CD4-positive, alpha-beta T cell (primary cell): ENCODE results near the gene TMTC3. TPM values are rescaled to one million over a fixed set of nuclear protein-coding genes. Genes with fewer than 3 reads are reported as not detected.

ENCODE experiments used
- ATAC-seq: fragments of 200-7000 bp; cut with Tn5 transposase; one replicate; pipeline ENCODE4 v1.10.0; 2022; ENCODE audit warnings: mild to moderate bottlenecking; ENCODE audit not compliant: poor library complexity
- CTCF ChIA-PET: fragments of 350-600 bp; sonication (Branson Sonifier 250); formaldehyde crosslinking; loops from one replicate; lab custom pipeline; 2021; ENCODE audit warnings: antibody characterized with exemption, inconsistent platforms; lab: Charles Lee
- POLR2A ChIA-PET: fragments of 350-600 bp; sonication (Branson Sonifier 250); formaldehyde crosslinking; loops from one replicate; lab custom pipeline; 2021; ENCODE audit warnings: antibody characterized with exemption, inconsistent platforms; lab: Charles Lee
- DNase-seq, 14 experiments: peaks; one replicate each; pipeline ENCODE4 v3.0.0-alpha.2; 2013 to 2020; ENCODE audit warnings: mixed read lengths in 2 of 14
- H3K27ac ChIP-seq, 2 donors: one replicate each; pipeline versions ENCODE4 v1.5.1 to v1.7.0; 2013; ENCODE audit warnings: low read length in 2 of 2, low read depth in 1 of 2, mild to moderate bottlenecking in 1 of 2
- H3K27me3 ChIP-seq, 2 experiments: 1 replicate in 1 of 2; 2 replicates in 1 of 2; pipeline versions ENCODE4 v1.6.1 to v1.7.0; 2013; ENCODE audit warnings: low read length in 2 of 2, control low read depth in 1 of 2, mild to moderate bottlenecking in 1 of 2, moderate library complexity in 1 of 2; ENCODE audit not compliant: insufficient read depth in 2 of 2, control insufficient read depth in 1 of 2
- H3K36me3 ChIP-seq: one replicate; pipeline ENCODE4 v1.6.1; 2013; ENCODE audit warnings: low read length, control low read depth; ENCODE audit not compliant: insufficient read depth
- H3K4me1 ChIP-seq: one replicate; pipeline ENCODE4 v1.6.1; 2013; ENCODE audit warnings: low read length, control low read depth; ENCODE audit not compliant: insufficient read depth
- H3K4me3 ChIP-seq: one replicate; pipeline ENCODE4 v1.5.1; 2013; ENCODE audit warnings: mild to moderate bottlenecking, low read length, moderate library complexity
- H3K9me3 ChIP-seq, 2 experiments: 1 replicate in 1 of 2; 2 replicates in 1 of 2; pipeline versions ENCODE4 v1.6.1 to v1.7.0; 2013; ENCODE audit warnings: low read length in 2 of 2, mild to moderate bottlenecking in 2 of 2, control low read depth in 1 of 2, moderate library complexity in 1 of 2; ENCODE audit not compliant: control insufficient read depth in 1 of 2, insufficient read depth in 1 of 2
- H3K27ac Mint-ChIP-seq: one replicate; pipeline ENCODE4 v1.8.0; 2020; ENCODE audit warnings: mixed read lengths
- H3K27me3 Mint-ChIP-seq: one replicate; pipeline ENCODE4 v1.8.0; 2021; ENCODE audit warnings: mixed read lengths
- H3K36me3 Mint-ChIP-seq: one replicate; pipeline ENCODE4 v1.8.0; 2021; ENCODE audit warnings: low read depth, mixed read lengths
- H3K4me1 Mint-ChIP-seq: one replicate; pipeline ENCODE4 v1.8.0; 2021; ENCODE audit warnings: low read depth, mixed read lengths
- H3K4me3 Mint-ChIP-seq: one replicate; pipeline ENCODE4 v1.8.0; 2020; ENCODE audit warnings: mild to moderate bottlenecking, mixed read lengths
- H3K9me3 Mint-ChIP-seq: one replicate; pipeline ENCODE4 v1.8.0; 2020; ENCODE audit warnings: mixed read lengths
- intact Hi-C, 2 experiments: fragments of 100-400 bp; cut with DNase I in 1 of 2; cut with micrococcal nuclease in 1 of 2; formaldehyde crosslinking; loops; one replicate each; pipeline versions ENCODE4 v1.15.1 to v1.9.0; 2023 to 2025; cut with DNase I, micrococcal nuclease
- total RNA-seq, 174 experiments: library from RNA in 2 of 174; stranded (reverse) in 2 of 174; gene quantifications; one replicate each; pipeline ENCODE4 v1.2.3 and lab custom pipeline; 2021 to 2026
- TF ChIP-seq, protein P1 (sequence below): fragments of 200-600 bp; IDR thresholded peaks from one replicate; pipeline ENCODE4 v1.8.0; 2022; ENCODE audit warnings: antibody characterized with exemption, mild to moderate bottlenecking

The TMTC3 gene
- total RNA-seq, 2 experiments from 2014 or later, result 5.1 to 6.1 TPM

DNA sequence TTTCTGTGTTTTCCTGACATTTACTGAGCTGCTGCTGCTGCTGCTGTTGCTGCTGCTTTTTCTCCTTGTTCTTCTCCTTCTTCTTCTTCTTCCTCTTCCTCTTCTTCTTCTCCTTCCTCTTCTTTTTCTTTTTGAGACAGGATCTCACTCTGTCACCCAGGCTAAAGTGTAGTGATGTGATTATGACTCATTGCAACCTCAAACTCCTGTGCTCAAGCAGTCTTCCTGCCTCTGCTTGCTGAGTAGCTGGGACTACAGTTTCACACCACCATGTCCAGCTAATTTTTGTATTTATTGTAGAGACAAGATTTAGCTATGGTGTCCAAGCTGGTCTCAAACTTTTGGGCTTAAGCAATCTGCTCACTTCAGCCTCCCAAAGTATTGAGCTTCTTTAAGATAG, 95.8 kb downstream of the TMTC3 start:
- POLR2A ChIA-PET, result no interaction called here
- no peaks in the 10 kb centered on the region for H3K27me3 Mint-ChIP-seq
- Histone ChIP-seq H3K27ac (no peak overlapping the region), H3K4me1 (no peaks in the 10 kb centered on the region), H3K36me3 (no peaks in the 10 kb centered on the region), H3K4me3 (no peak overlapping the region), H3K9me3 (no peaks in the 10 kb centered on the region), H3K27me3 (no peaks in the 10 kb centered on the region)
- ATAC-seq (no peak), DNase-seq (no peak)
- intact Hi-C loops, result no loop called here
- TF ChIP-seq, protein P1, sequence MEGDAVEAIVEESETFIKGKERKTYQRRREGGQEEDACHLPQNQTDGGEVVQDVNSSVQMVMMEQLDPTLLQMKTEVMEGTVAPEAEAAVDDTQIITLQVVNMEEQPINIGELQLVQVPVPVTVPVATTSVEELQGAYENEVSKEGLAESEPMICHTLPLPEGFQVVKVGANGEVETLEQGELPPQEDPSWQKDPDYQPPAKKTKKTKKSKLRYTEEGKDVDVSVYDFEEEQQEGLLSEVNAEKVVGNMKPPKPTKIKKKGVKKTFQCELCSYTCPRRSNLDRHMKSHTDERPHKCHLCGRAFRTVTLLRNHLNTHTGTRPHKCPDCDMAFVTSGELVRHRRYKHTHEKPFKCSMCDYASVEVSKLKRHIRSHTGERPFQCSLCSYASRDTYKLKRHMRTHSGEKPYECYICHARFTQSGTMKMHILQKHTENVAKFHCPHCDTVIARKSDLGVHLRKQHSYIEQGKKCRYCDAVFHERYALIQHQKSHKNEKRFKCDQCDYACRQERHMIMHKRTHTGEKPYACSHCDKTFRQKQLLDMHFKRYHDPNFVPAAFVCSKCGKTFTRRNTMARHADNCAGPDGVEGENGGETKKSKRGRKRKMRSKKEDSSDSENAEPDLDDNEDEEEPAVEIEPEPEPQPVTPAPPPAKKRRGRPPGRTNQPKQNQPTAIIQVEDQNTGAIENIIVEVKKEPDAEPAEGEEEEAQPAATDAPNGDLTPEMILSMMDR, result no peak
- no peak overlapping the region for H3K4me3 Mint-ChIP-seq
- no peaks in the 10 kb centered on the region for H3K9me3 Mint-ChIP-seq
- no peaks in the 10 kb centered on the region for H3K4me1 Mint-ChIP-seq
- H3K27ac Mint-ChIP-seq, result no peak overlapping the region
- CTCF ChIA-PET, result no interaction called here
- H3K36me3 Mint-ChIP-seq, result no peaks in the 10 kb centered on the region

DNA sequence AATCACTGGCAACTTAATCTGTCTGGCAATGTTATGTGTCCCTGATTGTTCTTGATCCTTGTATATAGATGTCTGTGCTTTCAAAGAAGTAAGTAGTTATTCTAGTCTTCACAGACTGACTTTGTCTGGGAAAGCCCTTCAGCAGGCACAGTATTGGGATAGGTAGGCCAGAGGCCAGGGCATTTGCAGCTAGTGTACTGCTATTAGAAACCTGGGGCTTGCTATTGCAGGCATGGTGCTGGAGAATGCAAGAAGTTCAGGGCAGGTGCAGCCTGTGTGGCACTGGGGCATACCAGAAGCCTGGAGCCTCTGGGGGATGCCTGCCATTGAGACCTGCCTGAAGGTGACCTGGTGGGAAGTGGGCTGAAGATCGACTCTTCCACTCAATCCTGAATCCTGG, 96.3 kb downstream of the TMTC3 start:
- no peaks in the 10 kb centered on the region for H3K27me3 ChIP-seq
- H3K4me1 ChIP-seq, result no peaks in the 10 kb centered on the region
- DNase-seq, result no peak
- CTCF ChIA-PET, result no interaction called here
- no peaks in the 10 kb centered on the region for H3K9me3 ChIP-seq
- H3K36me3 ChIP-seq, result no peaks in the 10 kb centered on the region
- TF ChIP-seq, protein P1, result no peak
- no peak for ATAC-seq
- no peak overlapping the region for H3K4me3 ChIP-seq
- Mint-ChIP-seq H3K4me1 (no peaks in the 10 kb centered on the region), H3K4me3 (no peak overlapping the region), H3K36me3 (no peaks in the 10 kb centered on the region), H3K27ac (no peak overlapping the region), H3K27me3 (no peaks in the 10 kb centered on the region), H3K9me3 (no peaks in the 10 kb centered on the region)
- POLR2A ChIA-PET, result no interaction called here
- intact Hi-C loops, result no loop called here
- H3K27ac ChIP-seq, result no peak overlapping the region

DNA sequence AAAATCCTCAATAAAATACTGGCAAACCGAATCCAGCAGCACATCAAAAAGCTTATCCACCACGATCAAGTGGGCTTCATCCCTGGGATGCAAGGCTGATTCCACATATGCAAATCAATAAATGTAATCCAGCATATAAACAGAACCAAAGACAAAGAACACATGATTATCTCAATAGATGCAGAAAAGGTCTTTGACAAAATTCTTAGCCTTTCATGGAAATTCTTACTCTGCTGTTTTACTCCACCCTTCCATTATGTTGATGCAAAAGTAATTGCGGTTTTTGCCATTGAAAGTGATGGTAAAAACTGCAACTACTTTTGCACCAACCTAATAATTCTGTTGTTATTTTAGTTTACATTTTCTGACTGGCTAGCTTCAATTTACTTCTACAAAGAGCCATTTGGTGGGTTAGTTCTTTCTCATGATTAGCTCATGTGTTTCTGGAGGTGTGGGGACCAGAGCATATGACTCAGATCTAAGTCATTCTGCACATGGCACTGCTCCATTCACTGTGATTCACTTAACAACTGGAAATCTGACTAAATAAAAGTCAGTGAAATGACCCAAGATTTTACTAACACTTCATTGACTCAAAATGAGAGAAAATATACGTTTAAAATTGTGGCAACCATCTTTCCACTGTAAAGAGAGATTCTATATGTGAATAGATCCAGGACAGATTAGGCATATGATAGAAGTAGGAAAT, 99.9 kb downstream of the TMTC3 start:
- no peak overlapping the region for H3K27ac Mint-ChIP-seq
- no peaks in the 10 kb centered on the region for H3K9me3 ChIP-seq
- no peaks in the 10 kb centered on the region for H3K4me1 ChIP-seq
- no peak overlapping the region for H3K4me3 ChIP-seq
- DNase-seq (no peak), ATAC-seq (no peak)
- TF ChIP-seq, protein P1, result no peak
- H3K4me1 Mint-ChIP-seq, result no peaks in the 10 kb centered on the region
- H3K4me3 Mint-ChIP-seq, result no peak overlapping the region
- POLR2A ChIA-PET, result no interaction called here
- no peaks in the 10 kb centered on the region for H3K27me3 ChIP-seq
- H3K36me3 ChIP-seq, result no peaks in the 10 kb centered on the region
- H3K27ac ChIP-seq, result no peak overlapping the region
- no peaks in the 10 kb centered on the region for H3K9me3 Mint-ChIP-seq
- CTCF ChIA-PET, result no interaction called here
- H3K27me3 Mint-ChIP-seq, result peaks cover 5% of the 10 kb centered on the region
- H3K36me3 Mint-ChIP-seq, result no peaks in the 10 kb centered on the region
- intact Hi-C loops, result no loop called here
